Spleen (tissue), 11 donors: ENCODE measurements around the gene BLM. TPM values are rescaled to one million over a fixed set of nuclear protein-coding genes. Genes with fewer than 3 reads are reported as not detected.
A peak's percentile ranks its signal among the peaks of the same experiment; 100 is the strongest.

Experiments used
- DNase-seq: peaks from one replicate; pipeline ENCODE4 v3.0.0-alpha.2; 2020
- H3K27ac ChIP-seq, 8 donors: fragments of 200-600 bp; sonication (generic) in 7 of 8; 1 replicate in 4 of 8; 2 replicates in 4 of 8; pipeline versions ENCODE4 v1.5.0 to v1.8.0; 2016 to 2021; ENCODE audit warnings: inconsistent platforms in 4 of 8, mild to moderate bottlenecking in 4 of 8, moderate library complexity in 1 of 8
- H3K27me3 ChIP-seq, 7 donors: fragments of 200-600 bp; sonication (generic) in 6 of 7; replicated peaks in 1 of 7; 1 replicate in 4 of 7; 2 replicates in 3 of 7; pipeline versions ENCODE4 v1.5.0 to v1.8.0; 2016 to 2021; ENCODE audit warnings: inconsistent platforms in 3 of 7, mild to moderate bottlenecking in 1 of 7
- H3K36me3 ChIP-seq, 6 donors: fragments of 200-600 bp; sonication (generic) in 5 of 6; 1 replicate in 4 of 6; 2 replicates in 2 of 6; pipeline versions ENCODE4 v1.5.0 to v1.8.0; 2016 to 2021; ENCODE audit warnings: inconsistent platforms in 2 of 6
- H3K4me1 ChIP-seq, 6 donors: fragments of 200-600 bp; sonication (generic) in 5 of 6; 1 replicate in 3 of 6; 2 replicates in 3 of 6; pipeline versions ENCODE4 v1.5.0 to v1.8.0; 2016 to 2021; ENCODE audit warnings: inconsistent platforms in 3 of 6
- H3K4me3 ChIP-seq, 8 donors: fragments of 200-600 bp; sonication (generic) in 7 of 8; 1 replicate in 4 of 8; 2 replicates in 4 of 8; pipeline versions ENCODE4 v1.5.0 to v1.8.0; 2016 to 2021; ENCODE audit warnings: inconsistent platforms in 4 of 8, mild to moderate bottlenecking in 4 of 8, moderate library complexity in 2 of 8
- H3K9me3 ChIP-seq, 8 donors: fragments of 200-600 bp; sonication (generic) in 7 of 8; 1 replicate in 4 of 8; 2 replicates in 4 of 8; pipeline versions ENCODE4 v1.5.0 to v1.8.0; 2016 to 2021; ENCODE audit warnings: inconsistent platforms in 4 of 8
- POLR2A ChIP-seq, 3 donors: fragments of 450-650 bp; IDR thresholded peaks; one replicate each; pipeline ENCODE4 v1.5.1; 2017; ENCODE audit warnings: antibody characterized with exemption in 3 of 3, mild to moderate bottlenecking in 1 of 3
- POLR2AphosphoS5 ChIP-seq, 3 donors: sonication (generic); formaldehyde crosslinking; IDR thresholded peaks; one replicate each; pipeline ENCODE4 v1.5.1; 2017; ENCODE audit warnings: antibody characterized with exemption in 3 of 3
- WGBS, 5 donors: extraction: QIAGEN DNeasy Blood & Tissue Kit in 3 of 5; methylation state at CpG; one replicate each; pipeline versions ENCODE4 v1.1.5 to v1.1.7; 2013 to 2018; 5-methylcytosine and 5-hydroxymethylcytosine counted together
- intact Hi-C: fragments of 100-400 bp; cut with DNase I; formaldehyde crosslinking; loops from one replicate; pipeline ENCODE4 v1.15.0; 2023; ENCODE audit warnings: low total_unique reads
- polyA plus RNA-seq, 3 donors: library from polyadenylated mRNA; stranded (reverse); fragments of 200-250 nt; gene quantifications; one replicate each; pipeline ENCODE4 v1.2.1, GENCODE V29; 2013
- total RNA-seq, 7 donors: library from RNA; depleted of rRNA in 3 of 7; stranded (reverse); fragments of >200 nt in 3 of 7; fragmentation: NEBNext Ultra II Directional in 4 of 7; extraction: Animal tissue kit (Norgen Biotek cat#: 25700) in 4 of 7; gene quantifications; one replicate each; pipeline versions ENCODE4 v1.1.0 to v1.2.1, GENCODE V29; 2016 to 2021
- TF ChIP-seq, protein P1 (sequence below), 11 experiments: fragments of 200-600 bp in 7 of 11; fragments of 450-650 bp in 4 of 11; sonication (generic) in 4 of 11; IDR thresholded peaks in 8 of 11; conservative IDR thresholded peaks in 3 of 11; 1 replicate in 7 of 11; 2 replicates in 4 of 11; pipeline versions ENCODE4 v1.4.0 to v1.8.0; 2016 to 2021; ENCODE audit warnings: antibody characterized with exemption in 11 of 11, inconsistent platforms in 4 of 11, mild to moderate bottlenecking in 1 of 11
- donor health status: healthy with polysubstance abuse.
- donor health status: DM: no; HTN: no; CAD: no; lungs with moderate emphysema.
- donor health status: DM: no; HTN: no; CAD: no.
- donor health status: Bipolar disorder and iron deficiency.
- donor health status: healthy.
- donor health status: DM: no; HTN: no; CAD: no.
- donor health status: DM: yes; HTN: yes; CAD: no.

BLM gene
- total and polyA plus RNA-seq, 10 donors, result 5.8 to 12.0 (median 7.3) TPM

DNA sequence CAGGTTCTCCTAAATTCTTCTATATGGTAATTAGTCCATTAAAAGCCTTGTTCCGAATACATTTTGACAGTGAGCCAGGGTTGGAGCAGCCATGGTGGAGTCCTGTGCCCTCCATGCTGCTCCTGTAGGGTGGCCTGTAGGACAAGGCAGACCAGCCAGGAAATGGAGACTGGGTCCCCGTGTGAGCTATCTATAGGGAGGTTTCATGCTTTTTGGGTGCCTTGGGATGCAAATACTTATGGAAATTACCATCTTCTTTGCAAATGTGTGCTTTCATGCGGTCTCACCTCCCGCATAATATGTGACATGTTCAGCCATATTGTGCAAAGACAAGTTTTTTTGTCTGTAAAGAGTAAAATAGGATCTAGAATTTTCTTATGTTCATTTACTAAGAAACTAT lies 93.2 kb downstream of the BLM start:
- intact Hi-C loops, result no loop called here
- no peaks in the 10 kb centered on the region for H3K27me3 ChIP-seq
- peaks cover 0 to 65% (median 14%) of the 10 kb centered on the region in 6 donors for H3K4me1 ChIP-seq
- H3K36me3 ChIP-seq, result peaks cover 0 to 35% (median 5%) of the 10 kb centered on the region in 6 donors
- no peak for DNase-seq
- TF ChIP-seq POLR2AphosphoS5 (IDR thresholded peaks at IDR 0.05) (no peak), POLR2A (IDR thresholded peaks at IDR 0.05) (no peak)
- TF ChIP-seq, protein P1, sequence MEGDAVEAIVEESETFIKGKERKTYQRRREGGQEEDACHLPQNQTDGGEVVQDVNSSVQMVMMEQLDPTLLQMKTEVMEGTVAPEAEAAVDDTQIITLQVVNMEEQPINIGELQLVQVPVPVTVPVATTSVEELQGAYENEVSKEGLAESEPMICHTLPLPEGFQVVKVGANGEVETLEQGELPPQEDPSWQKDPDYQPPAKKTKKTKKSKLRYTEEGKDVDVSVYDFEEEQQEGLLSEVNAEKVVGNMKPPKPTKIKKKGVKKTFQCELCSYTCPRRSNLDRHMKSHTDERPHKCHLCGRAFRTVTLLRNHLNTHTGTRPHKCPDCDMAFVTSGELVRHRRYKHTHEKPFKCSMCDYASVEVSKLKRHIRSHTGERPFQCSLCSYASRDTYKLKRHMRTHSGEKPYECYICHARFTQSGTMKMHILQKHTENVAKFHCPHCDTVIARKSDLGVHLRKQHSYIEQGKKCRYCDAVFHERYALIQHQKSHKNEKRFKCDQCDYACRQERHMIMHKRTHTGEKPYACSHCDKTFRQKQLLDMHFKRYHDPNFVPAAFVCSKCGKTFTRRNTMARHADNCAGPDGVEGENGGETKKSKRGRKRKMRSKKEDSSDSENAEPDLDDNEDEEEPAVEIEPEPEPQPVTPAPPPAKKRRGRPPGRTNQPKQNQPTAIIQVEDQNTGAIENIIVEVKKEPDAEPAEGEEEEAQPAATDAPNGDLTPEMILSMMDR (IDR thresholded peaks at IDR 0.05 in 8 of 11, conservative IDR thresholded peaks at IDR 0.05 in 3 of 11), result no peak
- H3K27ac ChIP-seq, result no peak overlapping the region
- H3K4me3 ChIP-seq, result no peak overlapping the region
- 79 to 93% (median 86%) methylated on average over 4 of the region's 4 CpGs for WGBS, 5 donors
- no peaks in the 10 kb centered on the region for H3K9me3 ChIP-seq

GRCh38 chr15:90812171-90812957 lies 95.2 kb downstream of the BLM start:
- Histone ChIP-seq H3K4me1 (peaks cover 0 to 72% (median 16%) of the 10 kb centered on the region in 6 donors), H3K9me3 (no peaks in the 10 kb centered on the region), H3K36me3 (peaks cover 0 to 39% (median 5%) of the 10 kb centered on the region in 6 donors), H3K27ac (peak overlapping the region in 7 of 8 donors; percentile 11 to 80 (median 44)), H3K4me3 (peak overlapping the region in 1 of 8 donors; percentile 11), H3K27me3 (no peaks in the 10 kb centered on the region)
- WGBS, 5 donors, result 58 to 82% (median 63%) methylated on average over 10 of the region's 10 CpGs
- intact Hi-C loops, result no loop called here
- TF ChIP-seq POLR2AphosphoS5 (IDR thresholded peaks at IDR 0.05) (no peak), POLR2A (IDR thresholded peaks at IDR 0.05) (no peak)
- TF ChIP-seq, protein P1 (IDR thresholded peaks at IDR 0.05 in 8 of 11, conservative IDR thresholded peaks at IDR 0.05 in 3 of 11), result no peak
- no peak for DNase-seq

DNA sequence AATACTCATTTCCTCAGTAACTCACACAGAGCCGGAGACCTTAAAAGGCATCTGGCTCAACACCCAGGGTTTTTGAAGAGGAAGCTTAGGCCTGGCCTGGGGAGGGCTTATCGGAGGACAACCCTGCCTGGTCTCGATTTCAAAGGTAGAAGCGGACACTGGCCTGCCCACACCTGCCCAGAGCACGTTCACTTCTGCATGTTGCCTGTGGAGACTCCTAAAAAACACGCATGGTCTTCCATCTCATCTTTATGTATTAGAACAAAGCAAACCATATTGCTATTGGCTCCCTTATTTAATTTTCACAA lies 95.8 kb downstream of the BLM start:
- peaks cover 0 to 39% (median 5%) of the 10 kb centered on the region in 6 donors for H3K36me3 ChIP-seq

DNA sequence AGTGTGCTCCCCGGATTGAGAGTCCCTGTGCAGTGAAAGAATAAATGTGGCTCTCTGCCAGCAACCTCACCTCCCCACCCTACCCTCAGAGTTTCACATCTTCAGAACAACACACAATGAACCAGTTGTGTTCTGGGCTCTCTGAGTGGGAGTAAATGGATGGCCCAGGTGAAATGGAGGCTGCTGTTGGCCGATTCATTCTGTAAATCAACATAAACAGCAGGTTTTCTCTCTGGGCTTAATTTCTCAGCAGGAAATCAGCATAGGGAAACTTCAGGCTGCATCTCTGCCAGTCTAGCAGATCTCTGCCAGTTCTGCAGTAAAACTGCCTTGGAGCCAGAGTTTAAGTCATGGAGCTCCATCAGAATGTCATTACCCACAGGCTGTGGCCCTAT lies 96.6 kb downstream of the BLM start:
- Histone ChIP-seq H3K36me3 (peaks cover 0 to 38% (median 5%) of the 10 kb centered on the region in 6 donors), H3K4me3 (no peak overlapping the region), H3K9me3 (no peaks in the 10 kb centered on the region), H3K27ac (peak overlapping the region in 3 of 8 donors; percentile 78 to 80 (median 78)), H3K27me3 (no peaks in the 10 kb centered on the region), H3K4me1 (peaks cover 8 to 73% (median 27%) of the 10 kb centered on the region in 6 donors)
- TF ChIP-seq, protein P1 (IDR thresholded peaks at IDR 0.05 in 8 of 11, conservative IDR thresholded peaks at IDR 0.05 in 3 of 11), result no peak
- no peak for TF ChIP-seq POLR2A (IDR thresholded peaks at IDR 0.05)
- TF ChIP-seq POLR2AphosphoS5 (IDR thresholded peaks at IDR 0.05), result no peak
- intact Hi-C loops, result no loop called here
- no peak for DNase-seq
- WGBS, 5 donors, result 68 to 86% (median 82%) methylated on average over 2 of the region's 2 CpGs

More for the DNA sequence above, 95.8 kb downstream of the BLM start:
- TF ChIP-seq POLR2AphosphoS5 (IDR thresholded peaks at IDR 0.05) (no peak), POLR2A (IDR thresholded peaks at IDR 0.05) (no peak)
- TF ChIP-seq, protein P1 (IDR thresholded peaks at IDR 0.05 in 8 of 11, conservative IDR thresholded peaks at IDR 0.05 in 3 of 11), result no peak
- DNase-seq, result no peak
- H3K4me1 ChIP-seq, result peaks cover 3 to 73% (median 21%) of the 10 kb centered on the region in 6 donors
- peak overlapping the region in 1 of 8 donors; percentile 11 for H3K4me3 ChIP-seq
- H3K27ac ChIP-seq, result peak overlapping the region in 7 of 8 donors; percentile 11 to 80 (median 44)
- no peaks in the 10 kb centered on the region for H3K27me3 ChIP-seq
- H3K9me3 ChIP-seq, result no peaks in the 10 kb centered on the region
- intact Hi-C loops, result no loop called here
- 65 to 97% (median 81%) methylated on average over 6 of the region's 6 CpGs for WGBS, 5 donors
